ENCODE results near the gene ZNF135. TPM values are rescaled to one million over a fixed set of nuclear protein-coding genes. Genes with fewer than 3 reads are reported as not detected.

The ZNF135 gene
- total RNA-seq, 1 donor from 2014 or later, result 3.7 TPM

Other genes starting within 250 kb of the ZNF135 start
- 4.7 TPM for gene ZNF552, start 244.4 kb upstream of the ZNF135 start, total RNA-seq
- gene ZNF587B, start 229.0 kb upstream of the ZNF135 start, total RNA-seq, result 7.5 TPM
- gene ZNF587, start 209.4 kb upstream of the ZNF135 start, total RNA-seq, result 16.4 TPM
- gene ZNF814, start 170.2 kb upstream of the ZNF135 start, total RNA-seq, result 12.7 TPM
- gene ZNF417, start 142.7 kb upstream of the ZNF135 start, total RNA-seq, result 9.5 TPM
- gene ZNF418, start 123.9 kb upstream of the ZNF135 start, total RNA-seq, result 11.0 TPM
- 9.3 TPM for gene ZNF256, start 111.6 kb upstream of the ZNF135 start, total RNA-seq
- gene C19orf18, start 84.7 kb upstream of the ZNF135 start, total RNA-seq, result 2.2 TPM
- 11.8 TPM for gene ZNF606, start 56.5 kb upstream of the ZNF135 start, total RNA-seq
- not detected for gene ZSCAN1, start 25.3 kb upstream of the ZNF135 start, total RNA-seq
- 65.8 TPM for gene ZSCAN18, start 38.9 kb downstream of the ZNF135 start, total RNA-seq
- 7.0 TPM for gene ZNF329, start 91.5 kb downstream of the ZNF135 start, total RNA-seq
- gene ZNF274, start 123.8 kb downstream of the ZNF135 start, total RNA-seq, result 17.8 TPM
- gene ZNF544, start 169.6 kb downstream of the ZNF135 start, total RNA-seq, result 19.4 TPM
- gene ZNF8, start 219.7 kb downstream of the ZNF135 start, total RNA-seq, result 4.2 TPM
- gene ERVK3-1, start 246.1 kb downstream of the ZNF135 start, total RNA-seq, result 21.7 TPM

All from Right ventricle myocardium inferior (tissue), 1 donor.